NOMO-1 (cell line): ENCODE data around the gene ASCL4.
A peak's percentile ranks its signal among the peaks of the same experiment; 100 is the strongest.

Experiments
- DNase-seq, 2 experiments: peaks; one replicate each; lab custom pipeline; 2025; ENCODE audit not compliant: unreplicated experiment in 2 of 2; lab: John Stamatoyannopoulos, UW

The ASCL4 gene

DNA sequence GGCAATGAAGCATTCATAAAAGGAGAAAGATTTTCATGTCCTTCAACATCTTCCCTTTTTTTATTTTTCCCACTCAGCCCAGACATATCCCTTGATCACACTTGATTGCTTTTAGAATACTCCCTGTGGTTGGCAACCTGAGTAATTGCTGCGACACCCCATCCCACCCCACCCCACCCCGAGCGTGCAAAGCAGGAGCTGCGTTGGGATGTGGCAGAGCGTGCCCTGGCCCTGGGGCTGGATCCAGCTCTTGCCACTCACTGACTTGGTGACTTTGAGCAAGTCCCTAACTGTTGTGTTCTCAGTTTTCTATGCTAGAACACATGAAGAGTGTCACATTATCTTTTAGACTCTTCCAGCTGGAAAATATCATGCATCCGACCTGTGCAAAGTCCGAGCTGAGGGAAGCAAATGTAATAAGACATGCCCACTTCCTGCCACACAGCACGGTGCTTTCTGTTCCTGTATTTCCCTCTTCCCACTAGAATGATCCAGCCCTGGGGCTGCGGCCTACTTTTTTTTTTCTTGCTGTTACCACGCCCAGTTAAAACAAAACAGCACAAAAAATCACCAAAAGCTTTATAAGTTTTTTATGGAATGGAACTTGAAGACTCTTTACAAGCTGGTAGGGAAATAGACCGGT is 4.0 kb downstream of the ASCL4 start:
- DNase-seq: peak; percentile 44 to 66

DNA sequence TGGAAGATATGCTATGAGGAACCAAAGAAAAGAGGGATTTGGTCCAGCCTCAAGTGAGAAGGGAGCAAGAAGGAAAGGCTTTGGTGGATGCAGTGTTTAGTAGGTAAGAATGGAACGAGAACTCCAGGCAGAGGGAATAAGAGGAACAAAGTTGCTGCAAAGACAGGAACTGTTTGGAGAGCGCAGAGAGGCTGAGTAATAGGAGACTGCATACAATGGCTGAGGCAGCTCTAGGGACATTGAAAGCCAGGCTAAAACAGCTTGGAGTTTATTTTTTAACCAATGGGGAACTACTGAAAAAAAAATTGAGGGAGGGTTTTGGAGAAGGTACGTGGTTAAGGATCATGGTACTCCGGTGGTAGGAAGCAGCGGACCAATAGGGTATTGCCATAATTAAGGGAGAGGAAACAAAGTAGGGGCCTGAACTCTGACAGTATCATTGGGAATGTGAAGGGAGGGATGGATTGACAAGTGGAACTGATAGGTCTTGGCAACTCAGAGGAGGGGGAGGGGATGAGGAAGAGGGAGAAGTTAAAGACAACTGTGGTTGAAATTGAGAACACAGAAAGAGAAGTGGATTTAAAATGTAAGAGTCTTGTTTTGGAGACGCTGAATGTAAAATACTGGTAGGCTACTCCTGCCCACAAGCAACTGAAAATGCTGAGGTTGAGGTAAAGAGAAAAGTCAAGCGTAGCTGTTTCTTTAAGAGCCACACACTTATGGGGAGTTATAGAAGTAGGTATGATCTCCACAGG is 4.8 kb downstream of the ASCL4 start:
- DNase-seq: peak; percentile 80 to 83

DNA sequence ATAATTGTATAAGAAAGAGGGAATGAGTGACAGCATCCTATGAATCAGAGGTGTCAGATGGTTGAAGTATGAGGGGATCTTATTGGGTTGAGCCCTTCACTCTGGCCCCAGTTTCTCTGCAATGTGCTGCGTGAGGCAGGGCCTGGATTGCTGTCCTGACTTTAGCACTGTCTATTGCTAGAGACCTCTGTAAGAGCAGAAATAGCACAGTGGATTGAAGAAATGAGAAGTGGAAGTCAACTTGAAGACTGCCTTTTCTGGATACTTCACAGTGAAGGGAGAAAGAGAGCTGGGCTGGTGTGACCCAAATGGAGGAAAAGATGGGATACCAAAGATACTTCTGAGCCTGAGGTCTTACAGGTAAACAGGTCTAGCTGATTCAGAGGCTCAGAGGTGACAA is 5.8 kb downstream of the ASCL4 start:
- peak; percentile 14 to 65 for DNase-seq

DNA sequence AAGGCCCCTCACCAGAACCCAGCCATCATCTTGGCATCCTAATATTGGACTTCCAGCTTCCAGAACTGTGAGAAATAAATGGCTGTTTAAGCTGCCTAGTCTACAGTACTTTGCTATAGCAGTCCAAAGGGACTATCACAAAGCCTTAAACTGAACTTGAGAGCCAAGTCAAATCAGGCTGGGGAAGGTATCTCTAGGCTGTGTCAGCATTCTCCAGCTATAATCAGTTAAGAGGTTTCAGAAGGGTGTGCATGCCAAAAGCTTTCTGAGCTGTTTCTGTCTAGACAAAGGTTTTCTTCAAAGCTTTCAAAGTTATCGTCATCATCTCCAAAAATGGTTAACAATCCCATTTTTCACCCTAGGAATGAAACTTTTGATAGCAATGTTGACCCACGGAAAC is 7.6 kb downstream of the ASCL4 start:
- no peak for DNase-seq

DNA sequence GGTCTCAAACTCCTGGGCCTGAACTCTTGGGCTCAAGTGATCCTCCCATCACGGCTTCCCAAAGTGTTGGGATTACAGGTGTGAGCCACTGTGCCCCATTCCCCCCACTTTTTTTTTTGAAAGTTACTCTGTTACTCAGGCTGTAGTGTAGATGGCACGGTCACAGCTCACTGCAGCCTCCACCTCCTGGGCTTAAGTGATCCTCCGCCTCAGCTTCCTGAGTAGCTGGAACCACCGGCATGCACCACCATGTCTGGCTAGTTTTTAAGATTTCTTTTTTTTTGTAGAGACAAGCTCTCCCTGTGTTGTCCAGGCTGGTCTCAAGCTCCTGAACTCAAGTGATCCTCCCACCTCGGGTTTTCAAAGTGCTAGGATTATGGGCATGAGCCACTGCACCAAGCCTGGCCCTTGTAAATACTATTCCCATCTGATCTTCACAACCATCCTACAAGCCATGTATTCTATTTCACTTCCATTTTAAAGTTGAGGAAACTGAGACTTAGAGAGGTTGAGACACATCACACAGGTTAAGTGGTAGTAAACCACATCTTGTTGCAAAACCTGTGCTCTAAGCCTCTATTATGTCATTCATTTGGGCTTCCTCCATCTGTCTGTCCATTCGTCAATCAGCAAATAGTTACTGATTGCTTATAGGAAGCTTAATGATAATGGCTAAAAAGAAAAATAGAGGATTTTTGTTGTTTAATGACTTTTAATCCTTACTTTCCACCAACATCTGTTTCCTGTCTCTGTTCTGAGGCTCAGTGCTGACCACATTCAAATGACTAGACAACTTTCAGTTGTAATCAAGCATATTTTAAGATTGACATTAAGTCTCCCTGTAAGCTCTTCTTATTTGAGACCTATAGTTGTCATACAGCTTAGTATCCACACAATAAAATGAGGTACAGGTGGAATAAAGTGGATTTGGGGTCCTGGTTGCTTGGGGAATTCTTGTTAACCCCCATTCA is 9.2 kb downstream of the ASCL4 start:
- peak; percentile 34 to 75 for DNase-seq

DNA sequence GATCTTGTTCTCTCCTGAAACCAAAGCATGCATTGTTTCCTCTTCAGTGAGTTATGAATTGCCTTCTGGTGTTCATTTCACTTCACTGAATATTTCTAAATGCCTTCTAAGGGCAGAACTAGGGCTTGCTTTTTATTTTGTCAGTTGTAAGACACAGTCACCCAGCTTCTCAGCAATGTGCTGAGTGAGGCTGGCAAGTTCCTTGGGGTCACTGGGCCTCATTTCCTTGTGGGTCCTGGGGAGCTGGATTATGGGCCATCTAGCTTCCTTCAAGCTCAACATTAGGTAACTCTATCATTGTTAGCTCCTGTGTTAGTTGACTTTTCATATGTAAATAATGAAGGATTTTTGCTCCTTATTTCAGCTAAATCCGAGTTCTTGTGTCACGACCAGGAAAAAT is 13.8 kb downstream of the ASCL4 start:
- no peak for DNase-seq

DNA sequence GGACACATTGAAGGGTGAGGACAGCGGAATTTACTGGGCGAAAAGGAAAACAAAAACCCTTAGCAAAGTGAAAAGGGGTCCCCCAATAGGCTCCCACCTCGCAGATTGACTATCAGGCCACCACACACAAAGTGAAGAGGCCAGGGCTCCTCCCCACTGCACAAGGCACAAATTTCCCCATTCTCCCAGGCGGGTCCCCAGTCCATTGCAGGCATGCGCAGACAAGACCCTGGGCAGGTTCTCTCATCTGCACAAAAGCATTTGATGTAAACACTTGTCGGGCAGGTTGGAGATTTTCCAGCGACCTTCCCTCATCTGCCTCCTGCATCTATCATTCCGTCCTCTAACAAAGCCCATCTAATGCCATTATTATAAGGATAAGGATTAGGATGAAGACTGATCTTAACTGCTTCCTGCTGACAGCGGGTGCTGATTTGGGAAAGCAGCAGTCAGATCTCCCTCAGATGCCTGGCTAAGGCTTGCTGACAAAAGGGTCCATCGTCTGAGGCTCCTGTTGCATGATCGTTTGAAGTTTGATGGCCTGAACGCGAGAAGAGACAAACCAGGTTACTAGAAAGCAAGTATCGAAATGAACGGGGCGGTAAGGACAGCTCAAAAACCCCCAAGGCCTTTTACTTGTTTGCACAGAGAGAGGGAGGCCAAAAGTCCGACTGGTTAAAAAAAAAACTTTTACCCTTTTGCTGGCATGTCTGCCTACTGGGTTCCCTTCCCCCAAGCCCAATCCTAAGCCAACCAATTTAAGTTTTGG is 14.4 kb downstream of the ASCL4 start:
- no peak for DNase-seq

DNA sequence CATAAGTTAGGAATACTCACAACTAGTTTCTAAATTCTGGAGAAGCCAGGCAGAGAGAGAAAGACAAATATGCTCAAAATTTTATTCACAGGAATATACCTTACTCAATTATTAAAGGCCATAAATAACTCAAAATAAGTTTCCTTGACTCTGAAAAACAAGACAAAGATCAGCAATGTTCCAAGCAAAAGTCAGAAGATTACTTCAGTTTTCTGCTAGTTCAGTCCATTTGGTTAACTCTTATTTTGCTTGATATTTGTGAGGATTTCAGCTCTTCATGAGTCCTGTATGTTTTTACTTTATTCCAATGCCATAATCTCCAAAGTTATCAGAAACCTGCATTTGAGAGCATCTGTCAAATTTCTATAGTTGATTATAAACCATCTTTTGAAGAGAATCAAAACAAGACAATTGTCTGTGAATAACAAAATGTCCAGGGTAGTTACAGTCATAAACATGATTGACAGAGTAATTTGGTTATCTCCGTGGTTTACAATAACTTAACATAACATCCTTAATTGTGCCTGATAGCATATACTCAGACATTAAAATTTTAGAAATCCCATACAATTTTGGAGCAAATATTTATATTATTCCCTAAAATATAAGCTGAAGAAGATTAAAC is 17.1 kb downstream of the ASCL4 start:
- no peak for DNase-seq

DNA sequence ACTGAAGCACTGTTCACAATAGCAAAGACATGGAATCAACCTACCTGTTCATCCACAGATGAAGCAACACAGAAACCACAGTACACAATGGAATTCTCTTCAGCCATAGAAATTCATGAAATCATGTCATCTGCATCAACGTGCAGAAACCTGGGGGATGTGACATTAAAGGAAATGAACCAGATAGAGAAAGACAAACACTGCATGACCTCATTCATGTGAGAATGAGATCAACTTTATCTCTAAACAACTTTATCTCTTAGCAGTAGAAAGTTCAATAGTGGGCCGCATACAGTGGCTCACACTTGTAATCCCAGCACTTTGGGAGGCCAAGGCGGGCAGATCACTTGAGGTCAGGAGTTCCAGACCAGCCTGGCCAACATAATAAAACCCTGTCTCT is 19.9 kb downstream of the ASCL4 start:
- no peak for DNase-seq

DNA sequence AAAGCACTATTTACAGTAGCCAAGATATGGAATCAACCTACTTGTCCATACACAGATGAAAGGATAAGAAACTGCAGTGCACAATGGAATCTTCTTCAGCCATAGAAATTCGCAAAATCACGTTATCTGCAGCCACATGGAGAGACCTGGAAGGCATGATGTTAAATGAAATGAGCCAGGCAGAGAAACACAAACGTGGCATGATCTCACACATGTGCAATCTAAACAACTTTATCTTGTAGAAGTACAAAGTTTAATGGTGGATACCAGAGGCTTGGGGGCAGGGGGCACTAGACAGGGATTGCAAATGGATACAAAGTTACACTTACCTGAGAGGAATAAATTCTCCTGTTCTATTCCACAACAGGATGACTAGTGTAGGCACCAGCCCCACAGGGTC is 24.1 kb downstream of the ASCL4 start:
- DNase-seq: no peak

DNA sequence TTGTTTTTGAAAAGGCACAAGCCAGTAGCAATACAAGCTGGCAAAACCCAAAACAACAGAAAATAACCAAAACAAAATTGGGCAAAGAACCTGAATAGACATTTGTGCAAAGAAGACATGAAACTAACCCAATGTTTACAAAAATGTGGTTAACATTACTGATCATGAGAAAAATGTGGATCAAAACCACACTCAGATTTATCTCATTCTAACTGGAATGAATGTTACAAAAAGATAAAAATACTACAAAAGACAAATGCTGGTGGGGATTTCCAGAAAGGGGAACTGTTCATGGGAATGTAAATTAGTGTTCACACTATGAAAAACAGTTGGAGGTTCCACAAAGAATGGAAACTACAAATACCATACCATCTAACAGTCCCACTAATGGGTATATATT is 26.6 kb downstream of the ASCL4 start:
- no peak for DNase-seq

DNA sequence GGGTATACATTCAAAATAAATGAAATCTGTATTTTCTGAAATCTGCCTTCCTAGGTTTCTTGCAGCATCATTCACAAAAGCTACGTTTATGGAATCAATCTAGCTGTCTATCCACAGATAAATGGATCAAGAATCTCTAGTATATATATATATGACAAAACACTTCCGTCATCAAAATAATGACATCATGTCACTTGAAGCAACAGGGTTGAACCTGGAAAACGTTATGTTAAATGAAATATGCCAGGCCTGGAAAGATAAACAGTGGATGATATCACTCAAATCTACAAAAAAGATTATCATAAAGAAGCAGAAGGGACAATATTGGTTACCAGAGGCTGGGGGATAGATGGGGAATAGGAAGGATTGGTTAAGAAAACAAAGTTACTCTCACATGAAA is 28.6 kb downstream of the ASCL4 start:
- no peak for DNase-seq

DNA sequence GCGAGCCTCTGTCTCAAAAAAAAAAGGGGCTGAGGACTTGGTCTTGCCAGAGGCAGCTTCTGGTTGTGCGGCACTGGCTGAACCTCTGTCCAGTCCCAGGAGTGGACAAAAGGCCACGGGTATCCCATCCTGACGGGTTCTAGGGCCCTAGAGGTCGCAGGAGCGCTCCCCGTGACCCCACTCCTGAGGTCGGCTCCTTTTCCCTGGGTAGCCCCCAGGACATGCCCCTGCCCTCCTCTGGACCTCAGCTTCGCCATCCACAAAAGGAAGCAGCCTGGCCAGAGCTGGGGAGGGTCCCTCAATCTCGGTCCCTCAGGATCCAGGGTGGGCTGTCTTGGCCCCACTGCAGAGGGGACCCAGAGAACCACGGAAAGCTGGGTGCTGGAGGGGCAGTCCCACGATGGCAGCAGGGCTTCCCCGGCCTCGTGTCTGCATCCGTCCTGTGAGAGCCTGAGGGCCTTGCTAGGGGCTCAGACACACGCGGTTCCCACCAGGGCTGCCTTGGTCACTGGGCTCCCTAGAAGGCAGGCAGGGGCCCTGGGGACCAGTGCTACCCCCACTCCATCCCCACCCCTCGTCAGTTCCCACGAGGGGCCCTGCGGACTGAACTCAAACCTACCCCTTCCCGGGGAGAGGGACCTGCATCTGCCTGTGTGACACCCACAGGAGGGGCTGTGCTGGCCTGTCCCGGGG is 31.1 kb downstream of the ASCL4 start:
- no peak for DNase-seq

DNA sequence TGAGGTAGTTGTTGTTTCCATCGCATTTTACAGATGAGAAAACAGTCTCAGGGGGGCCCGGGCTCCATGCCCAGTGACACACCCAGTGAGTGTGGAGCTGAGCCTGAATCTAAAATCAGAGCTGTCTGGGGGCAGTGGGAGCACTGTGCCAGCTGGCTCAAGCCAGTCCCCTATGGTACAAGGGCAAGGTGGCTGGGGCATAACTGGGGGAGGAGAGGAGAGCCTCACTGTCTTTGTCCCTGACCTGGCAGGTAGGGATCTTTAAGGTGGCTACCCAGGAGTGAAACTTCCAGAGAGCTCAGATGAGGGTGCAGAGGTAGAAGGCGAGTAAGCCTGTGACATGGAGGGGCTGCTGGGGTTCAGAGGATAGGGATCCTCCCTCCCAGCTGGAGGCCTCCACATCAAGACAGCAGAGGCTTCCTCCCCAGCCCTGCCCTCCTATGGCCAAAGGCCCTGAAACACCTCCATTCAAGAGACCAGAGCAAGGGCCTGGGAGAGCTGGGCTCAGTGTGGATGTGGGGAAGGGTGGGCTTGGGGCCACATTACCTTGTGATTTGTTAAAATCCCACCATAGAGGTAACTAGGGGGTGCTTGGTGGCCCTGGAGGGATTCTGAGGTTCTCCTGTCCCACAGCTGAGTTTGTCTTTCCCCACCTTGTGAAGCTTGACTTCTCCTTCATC is 33.1 kb downstream of the ASCL4 start:
- DNase-seq: no peak

DNA sequence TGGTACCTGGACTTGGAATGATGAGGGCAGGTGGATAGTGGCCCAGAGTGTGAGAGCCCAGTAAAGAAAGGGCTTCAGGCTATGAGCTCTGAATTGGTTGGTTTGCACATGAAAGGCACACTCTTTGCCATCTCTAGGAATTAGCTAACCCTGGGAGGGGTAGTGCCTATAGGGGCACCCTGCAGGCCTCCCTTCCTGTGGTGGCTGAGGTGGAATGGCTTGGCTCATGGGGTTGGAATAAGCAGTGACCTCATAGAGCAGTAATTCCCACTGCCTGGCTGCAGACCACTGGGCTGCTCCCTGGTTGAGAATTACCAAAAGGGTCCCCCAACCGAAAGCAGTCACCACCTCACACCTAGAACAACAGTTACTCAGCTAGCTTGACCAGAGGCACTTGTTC is 42.7 kb downstream of the ASCL4 start:
- DNase-seq: no peak

DNA sequence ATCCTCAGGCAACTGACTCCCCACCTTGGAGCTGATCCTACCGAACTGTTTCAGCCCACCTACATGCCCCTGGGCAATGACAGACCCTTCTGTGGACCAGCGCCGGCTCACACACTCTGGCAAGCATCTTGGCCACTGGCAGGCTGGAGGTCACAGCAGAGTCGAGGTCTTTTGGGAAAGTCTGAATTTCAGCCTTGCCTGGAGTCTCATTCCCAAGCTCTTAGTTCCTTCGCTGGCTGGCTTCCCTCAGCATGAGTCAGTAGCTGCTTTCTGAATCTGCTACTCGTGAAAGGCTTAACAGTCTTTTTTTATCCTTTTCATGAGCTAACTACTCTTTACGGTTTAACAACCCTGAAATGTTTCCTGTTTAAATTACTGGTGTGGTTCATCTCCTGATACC is 44.5 kb downstream of the ASCL4 start:
- no peak for DNase-seq

DNA sequence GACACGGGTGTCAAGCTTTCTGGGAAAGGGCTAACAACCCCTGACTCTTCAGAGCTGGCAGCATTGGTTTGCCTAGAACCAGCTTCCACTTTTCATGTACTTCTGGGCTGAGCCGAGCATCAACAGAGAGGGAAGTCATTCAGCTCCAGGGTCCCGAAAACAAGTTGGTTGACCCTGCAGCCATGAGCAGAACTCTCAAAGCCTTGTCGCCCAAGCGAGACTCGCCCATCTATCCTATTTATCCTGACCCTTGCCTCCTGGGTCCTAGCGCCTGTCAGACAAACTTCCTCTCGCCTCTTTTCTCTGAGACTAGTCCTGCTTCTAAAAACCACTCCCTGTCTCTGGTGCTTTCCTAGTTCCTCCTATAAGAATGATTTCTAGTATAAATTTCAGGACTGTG is 47.9 kb downstream of the ASCL4 start:
- peak in 1 of 2 experiments; percentile 9 for DNase-seq
